HG03175 (cell line): ENCODE data around the gene EPHA2.

Source experiments
- ATAC-seq: cut with Tn5 transposase; IDR thresholded peaks from one replicate; pipeline ENCODE4 v1.9.1; 2021; ENCODE audit warnings: mild to moderate bottlenecking, moderate library complexity; ENCODE audit not compliant: unreplicated experiment

The EPHA2 gene

DNA sequence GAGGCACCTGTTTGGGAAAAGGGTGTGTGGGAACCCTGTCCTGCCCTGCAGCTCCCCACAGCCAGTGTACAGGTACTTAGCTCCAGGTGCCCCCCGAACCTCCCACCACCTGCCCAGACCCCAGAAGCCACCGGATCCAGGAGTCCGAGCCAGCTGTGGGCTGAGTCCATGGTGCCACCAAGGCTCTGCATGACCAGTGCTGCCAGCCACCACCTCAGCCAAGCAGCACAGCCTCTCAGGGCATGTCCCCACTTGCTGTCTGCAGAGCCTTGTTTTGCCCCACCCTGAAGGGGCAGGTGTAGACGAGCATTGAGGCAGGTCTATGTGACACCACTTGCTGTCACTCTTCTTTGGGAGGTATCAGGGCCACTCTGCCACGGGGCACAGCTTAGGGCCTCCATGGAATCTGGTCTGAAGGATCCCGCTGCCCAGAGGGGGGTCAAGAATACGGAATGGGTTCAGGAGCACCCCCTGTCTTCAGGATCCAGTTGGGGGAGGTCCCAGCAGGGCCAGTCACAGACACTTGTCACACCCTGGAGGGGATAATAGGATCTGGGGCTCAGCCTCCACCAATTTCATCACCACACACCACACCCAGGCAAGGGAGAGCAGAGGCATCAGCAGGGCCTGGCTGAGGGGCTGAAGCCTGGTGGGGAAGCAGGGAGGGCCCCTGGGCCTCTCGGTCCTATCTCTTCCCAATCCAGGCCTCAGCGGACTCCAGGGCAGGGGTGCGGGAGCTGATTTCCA is 28.9 kb upstream of the EPHA2 start:
- ATAC-seq: no peak

DNA sequence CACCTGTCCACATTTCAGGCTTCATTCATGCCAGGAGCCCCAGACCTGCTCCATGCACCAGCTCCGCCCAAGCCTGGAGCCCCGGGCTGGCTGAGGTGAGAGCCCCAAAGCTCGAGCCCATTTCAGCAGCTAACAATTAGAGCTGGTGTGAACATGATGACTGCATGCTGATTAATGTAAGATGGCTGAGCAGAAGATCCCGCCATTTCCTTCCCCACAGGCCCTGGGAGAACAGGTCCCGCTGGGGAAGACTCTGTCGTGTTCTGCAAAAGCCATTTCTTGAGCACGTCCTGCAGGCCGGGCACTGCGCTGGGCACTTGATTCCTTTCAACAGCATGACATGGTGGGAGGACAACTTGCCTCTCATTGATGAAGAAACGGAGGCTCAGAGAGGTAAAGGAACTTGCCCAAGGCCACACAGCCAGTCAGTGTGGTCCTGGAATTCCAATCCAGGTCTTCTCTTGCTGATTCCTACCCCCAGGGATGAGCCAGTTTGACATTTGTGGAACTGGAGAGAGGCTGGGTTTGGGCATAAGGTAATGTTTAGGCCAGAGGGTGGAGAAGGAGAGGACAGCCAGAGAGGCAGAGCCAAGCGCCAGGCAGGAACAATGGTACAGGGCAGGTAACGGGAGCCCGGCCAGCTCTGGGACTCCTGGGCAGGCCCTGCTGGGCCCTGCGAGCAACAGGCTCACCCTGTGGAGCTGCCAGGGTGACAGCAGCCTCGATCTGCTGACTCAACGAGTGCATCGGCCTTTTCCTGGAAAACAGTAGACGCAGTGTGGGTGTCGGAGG is 28.1 kb upstream of the EPHA2 start:
- no peak for ATAC-seq

DNA sequence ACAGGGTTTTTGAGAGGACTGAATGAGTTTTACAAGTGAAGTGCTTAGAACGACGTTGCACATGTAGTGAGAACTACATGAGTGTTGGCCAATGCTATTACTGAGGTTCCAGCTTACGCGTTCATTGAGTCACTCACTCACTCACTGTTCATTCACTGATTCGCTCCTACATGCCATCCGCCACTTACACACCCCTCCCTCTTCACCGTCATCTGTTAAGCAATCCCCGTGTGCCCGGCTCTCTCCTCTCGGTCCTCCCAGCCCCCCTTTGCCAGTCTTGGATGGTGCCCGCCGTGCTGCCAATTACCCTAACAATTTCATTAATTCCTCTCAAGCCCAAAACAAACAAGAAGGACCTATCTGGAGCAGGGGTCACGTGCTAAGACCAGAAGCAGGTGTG is 27.3 kb upstream of the EPHA2 start:
- no peak for ATAC-seq

DNA sequence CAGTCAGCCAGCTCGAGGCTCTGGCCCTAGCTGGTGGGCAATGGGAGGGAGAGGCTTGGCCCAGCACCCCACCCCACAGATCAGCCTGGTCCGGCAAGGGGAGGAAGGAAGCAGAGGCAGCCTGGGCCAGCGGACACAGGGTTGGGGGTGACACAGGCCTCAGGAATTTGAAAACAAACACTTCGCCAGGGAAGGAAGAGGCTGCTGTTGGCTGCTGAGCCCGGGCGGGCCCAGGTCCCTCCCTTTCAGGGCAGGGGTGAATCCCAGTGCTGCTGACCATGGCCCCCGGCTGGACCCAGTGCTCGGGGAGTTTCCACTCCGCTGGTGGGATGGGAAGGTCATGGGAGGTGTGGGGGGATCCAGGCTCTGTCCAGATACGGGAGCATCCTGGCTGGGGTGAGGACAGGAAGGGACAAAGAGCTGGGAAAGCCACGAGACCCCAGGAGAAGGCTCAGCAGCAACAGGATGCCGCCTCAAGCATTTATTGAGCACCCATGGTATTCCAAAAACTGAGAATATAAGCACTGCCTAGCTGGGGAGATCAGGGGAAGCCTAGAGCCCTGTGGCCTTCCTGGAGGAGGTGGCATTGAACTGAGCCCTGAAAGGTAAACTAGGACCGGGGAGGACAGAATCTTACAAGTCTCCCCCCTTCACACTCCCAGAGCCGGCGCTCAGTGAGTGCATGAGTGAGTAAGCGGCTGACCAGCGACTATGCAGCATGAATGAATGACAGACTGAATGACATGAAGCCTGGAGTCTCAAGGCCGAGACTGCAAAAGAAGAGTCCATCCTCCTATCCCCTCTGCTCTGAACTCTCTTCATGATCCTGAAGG is 26.2 kb upstream of the EPHA2 start:
- no peak for ATAC-seq

DNA sequence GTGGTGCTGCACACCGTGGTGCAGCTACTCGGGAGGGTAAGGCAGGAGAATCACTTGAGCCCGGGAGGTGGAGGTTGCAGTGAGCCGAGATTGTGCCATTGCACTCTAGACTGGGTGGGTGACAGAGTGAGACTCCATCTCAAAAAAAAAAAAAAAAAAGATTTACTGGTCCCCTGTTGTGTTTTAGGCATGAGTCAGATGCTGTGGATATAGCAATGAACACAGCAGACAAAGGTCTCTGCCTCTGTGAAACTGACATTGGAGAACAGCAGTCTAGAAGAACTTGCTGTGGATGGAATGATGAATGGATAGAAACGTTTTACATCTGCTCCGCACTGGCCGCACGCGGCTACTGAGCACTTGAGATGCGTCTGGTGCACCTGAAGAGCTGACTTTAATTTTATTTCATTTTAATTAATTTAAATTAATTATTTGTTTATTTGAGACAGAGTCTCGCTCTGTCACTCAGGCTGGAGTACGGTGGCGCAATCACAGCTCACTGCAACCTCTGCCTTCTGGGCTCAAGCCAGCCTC is 24.5 kb upstream of the EPHA2 start:
- no peak for ATAC-seq

DNA sequence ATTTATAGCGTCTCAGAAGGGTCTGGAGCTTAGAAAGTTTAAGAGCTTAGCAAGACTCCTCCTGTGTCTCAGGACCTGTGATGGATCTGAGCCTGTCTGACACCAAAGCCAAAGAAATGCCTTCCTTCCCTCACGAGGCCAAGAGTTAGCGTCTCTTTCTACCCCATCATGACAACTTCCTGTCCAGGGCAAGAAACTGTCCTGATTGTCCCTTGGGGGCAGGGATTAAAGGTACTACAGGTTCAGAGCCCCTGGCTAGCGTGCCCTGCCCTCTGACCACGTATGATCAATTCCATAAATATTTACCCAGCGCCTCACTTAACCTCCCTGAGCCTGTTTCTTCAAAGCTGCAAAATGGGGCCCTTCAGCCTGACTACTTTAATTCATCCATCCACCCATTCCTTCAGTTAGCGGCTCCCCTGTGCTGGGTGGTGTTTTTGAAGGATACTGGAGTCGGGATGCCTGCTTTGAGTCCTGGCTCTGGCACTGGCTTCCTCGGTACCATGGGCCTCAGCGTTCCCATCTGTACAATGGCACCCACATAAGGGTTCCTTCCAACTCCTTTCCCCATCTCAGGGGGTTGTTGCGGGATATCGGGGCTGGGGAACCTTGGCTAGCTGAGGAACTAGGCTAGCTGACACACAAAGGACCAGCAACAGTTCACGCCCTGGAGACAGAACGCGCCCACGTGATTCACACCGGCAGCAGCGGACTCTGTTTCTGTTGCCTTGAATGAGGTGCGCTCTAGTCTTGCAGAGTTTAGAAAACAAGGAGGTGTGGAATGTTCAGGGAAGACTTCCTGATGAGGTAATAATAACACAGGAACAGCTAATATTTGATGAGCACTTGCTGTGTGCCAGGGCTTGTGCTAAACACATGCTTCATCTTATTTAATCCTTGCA is 23.0 kb upstream of the EPHA2 start:
- ATAC-seq: no peak

DNA sequence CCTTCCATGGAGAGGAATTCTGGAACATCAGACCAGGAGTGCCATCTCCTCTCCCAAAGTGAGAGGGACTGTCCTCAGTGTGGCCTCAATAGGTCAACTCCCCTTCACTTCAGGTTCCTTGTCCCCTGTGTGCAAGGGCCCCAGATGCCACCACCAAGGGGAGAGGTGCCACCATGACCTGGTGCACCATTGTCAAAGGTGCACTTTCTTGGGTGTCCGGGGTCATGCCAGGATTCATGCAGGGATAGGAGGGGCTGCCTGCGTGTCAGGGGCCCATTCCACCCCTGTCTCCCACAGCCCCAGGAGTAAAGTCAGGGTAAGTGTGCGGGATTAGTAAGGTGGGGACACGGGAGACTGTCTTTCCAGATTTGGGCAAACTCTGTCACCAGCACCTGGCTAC is 21.4 kb upstream of the EPHA2 start:
- ATAC-seq: no peak

DNA sequence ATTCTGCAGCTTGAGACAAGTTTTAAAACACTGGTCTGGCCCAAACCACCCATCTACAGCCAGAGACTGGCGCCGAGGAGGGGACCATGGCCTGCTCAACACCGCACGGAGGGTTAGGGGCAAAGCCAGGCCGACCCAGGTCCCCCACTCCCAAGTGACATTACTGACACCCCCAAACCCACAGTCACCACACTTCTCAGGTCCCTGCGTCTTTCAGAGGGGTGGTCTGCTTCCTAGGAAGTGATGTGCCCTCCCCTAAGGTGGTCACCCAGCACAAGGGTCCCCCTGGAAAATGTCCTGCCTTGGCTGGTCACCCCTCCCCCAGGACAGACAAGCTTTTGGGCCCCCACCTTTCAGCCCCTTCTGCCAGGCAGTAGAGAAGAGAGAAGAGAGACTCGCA is 20.8 kb upstream of the EPHA2 start:
- ATAC-seq: no peak

DNA sequence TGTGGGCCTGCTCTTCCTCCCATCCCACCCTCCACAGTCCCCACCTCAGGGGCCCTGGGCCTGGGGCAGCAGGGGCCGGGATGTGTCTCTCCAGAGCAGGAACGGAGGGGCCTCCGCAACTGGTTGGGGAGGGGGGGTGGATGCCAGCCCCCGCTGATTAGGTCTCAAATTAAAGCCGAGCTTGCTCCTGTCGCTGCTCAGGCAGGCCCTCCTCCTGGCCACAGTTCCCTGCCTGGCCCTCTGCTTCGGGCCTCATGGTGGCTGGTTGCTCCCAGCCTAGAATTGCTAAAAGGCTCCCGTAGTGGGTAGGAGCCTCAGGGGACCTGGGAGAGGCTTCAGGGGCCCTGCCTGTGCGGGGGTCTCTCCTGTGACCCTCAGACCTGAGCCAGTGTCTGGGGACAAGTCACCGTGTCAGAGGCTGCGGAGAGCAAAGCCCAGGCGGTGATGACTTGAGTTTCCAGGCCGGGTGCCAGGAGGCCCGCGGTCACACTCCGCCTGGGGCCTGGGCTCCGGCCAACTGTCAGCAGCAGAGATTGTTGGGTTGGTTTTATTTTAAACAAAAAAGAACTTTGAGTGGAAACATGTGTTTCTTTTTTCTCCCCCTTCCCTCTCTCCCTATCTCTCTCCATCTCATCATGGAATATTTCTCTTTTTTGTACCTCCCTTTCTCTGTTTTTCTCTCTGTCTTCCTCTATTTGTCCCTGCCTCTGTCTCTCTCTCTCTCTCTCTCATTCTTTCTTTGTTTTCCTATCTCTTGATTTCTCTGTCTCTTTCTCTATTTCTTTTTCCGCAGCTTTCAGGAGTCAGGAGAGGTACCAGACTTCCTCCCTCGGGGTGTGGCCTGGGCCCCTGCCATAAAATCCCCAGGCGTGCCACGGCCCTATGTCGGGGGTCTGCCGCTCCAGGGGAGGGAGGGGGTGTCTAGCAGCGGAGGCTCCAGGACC is 20.0 kb upstream of the EPHA2 start:
- ATAC-seq: no peak

DNA sequence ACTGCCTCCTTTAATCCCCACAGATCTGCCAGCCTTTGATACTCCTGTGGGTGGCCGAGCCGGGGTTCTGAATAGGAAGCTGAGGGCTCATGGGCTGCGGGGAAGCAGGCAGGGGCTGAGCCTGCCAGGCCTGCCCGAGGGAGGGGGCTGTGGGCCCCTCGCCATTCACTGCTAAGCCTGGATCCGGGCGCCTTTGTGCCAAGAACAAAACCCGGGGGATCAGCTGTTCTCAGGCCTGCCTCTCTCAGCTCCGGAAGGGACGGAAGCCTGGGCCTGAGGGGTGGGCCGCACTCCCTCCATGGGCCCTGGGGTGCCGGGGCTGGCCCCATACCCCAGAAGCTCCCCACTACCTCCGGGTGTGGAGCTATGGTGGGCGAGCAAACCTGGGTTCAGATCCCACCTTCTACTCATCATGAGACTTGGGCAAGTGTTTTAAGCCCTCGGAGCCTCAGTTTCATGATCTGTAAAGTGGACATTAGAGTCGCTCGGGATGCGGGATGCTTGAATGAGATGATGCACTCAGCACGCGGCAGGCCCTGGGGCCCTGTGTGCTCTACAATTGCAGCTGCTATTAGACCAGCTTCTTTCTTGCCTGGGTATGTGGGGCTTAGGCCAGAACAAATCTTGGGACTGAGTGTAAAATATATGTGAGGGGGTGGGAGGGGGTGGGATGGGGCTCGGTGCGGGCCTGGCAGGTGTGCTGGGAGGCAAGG is 19.2 kb upstream of the EPHA2 start:
- no peak for ATAC-seq

DNA sequence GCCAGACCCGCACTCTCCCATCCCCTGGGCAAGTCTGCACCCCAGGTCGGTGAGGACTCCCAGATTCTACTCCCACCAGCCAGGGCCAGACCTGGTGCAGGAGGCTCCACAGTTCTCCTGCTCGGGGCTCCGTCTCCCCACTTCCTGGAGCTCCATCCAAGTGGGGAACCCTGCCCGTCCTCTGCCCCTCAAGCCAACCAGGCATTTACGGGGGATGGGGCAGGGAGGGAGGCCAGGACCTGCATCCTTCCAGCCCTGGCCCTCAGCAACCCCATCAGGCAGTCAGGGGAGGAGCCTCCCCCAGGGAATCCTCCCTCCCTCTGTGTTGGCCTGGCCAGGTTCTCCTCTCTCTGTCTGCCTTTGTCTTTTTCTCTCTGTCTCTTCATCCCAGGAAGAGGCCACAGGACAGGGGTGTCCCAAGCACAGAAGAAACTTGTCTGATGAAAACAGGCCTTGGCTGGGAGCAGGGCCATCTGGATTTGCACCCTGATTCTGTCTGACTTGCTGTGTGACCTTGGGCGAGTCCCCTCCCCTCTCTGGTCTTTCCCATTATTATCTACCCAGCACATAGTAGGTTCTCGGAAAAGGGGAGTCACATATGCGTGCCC is 18.5 kb upstream of the EPHA2 start:
- ATAC-seq: no peak

DNA sequence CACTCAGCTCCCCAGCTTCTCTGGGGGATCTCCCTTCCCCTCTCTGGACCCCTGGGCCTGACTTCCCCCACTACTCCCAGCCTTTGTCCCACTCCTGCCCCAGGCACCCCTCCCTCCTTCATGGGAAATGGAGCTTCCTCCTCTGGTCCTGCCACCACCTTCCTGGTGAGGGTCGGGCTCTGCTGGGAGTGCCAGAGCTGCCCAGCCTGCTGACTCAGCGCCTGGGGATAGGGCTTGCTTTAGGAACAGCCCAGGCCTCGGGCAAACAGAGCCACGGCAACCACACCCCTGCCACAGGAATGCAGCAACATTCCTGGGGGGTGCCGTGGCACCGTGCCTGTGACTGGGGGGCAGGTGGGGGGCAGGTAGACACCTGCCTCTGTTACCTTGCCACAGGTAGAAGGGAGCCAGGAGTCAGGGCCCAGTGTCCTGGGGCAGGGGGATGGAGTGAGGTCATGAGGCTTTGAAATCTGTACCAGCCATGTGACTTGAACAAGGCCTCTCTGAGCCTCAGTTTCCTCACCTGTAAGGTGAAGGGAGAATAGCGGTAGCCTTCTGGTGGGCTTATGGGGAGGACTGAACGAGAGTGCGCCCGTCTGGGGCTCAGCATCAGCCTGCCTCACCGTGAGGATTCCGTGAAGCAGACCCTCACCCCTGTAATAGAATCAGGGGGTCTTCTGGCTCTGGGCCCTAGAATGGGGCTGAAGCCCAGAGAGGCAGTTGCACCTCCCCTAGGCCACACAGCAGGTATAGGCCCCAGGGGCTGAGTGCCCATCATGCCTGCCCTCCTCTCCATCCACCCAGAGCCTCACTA is 17.8 kb upstream of the EPHA2 start:
- ATAC-seq: no peak

DNA sequence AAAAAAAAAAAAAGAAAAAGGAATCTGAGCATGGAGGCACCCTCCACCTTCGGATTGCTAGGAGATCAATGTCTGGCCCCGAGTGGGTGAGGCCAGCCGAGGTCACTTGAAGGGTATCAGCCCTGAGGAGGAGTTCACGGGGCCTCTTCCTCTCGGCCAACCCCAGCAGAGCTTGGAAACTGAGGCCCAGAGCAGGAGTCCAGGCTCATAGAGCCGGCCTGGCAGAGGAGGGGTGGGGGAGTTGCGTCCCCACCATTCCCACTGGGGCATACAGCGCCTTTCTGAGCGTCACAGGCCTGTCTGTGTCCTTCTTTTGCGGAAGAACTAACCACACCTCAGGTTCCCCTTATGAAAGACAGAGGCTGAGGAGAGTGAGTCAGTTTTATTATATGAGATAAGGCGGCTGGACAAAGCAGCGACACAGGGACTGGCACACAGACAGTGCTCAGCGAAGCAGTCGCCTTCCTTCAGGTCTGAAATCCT is 17.1 kb upstream of the EPHA2 start:
- ATAC-seq: no peak

DNA sequence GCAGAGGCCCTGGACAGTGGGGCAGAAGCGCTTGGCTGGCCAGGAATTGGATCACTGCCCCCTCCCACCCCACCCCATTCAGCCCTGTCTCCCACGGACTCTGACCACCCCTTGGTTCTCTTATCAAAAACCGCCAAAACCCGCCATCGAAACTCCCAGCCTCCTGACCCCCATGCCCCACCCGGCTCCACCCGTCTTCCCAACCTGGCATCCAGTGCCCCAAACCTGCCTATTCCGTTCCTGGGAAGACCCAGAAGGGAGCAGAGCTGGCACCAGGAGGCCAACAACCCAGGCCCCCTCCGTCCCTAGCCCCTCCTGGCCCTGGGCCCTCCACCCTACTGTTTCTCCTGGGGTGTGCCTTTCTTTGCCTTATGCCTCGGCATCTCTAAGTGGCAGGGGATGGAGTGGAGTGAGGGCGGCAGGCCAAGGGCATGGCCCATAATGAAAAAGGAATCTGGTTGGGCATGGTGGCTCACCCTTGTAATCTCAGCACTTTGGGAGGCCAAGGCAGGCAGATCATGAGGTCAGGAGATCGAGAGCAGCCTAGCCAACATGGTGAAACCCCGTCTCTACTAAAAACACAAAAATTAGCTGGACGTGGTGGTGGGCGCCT is 16.5 kb upstream of the EPHA2 start:
- ATAC-seq: no peak

DNA sequence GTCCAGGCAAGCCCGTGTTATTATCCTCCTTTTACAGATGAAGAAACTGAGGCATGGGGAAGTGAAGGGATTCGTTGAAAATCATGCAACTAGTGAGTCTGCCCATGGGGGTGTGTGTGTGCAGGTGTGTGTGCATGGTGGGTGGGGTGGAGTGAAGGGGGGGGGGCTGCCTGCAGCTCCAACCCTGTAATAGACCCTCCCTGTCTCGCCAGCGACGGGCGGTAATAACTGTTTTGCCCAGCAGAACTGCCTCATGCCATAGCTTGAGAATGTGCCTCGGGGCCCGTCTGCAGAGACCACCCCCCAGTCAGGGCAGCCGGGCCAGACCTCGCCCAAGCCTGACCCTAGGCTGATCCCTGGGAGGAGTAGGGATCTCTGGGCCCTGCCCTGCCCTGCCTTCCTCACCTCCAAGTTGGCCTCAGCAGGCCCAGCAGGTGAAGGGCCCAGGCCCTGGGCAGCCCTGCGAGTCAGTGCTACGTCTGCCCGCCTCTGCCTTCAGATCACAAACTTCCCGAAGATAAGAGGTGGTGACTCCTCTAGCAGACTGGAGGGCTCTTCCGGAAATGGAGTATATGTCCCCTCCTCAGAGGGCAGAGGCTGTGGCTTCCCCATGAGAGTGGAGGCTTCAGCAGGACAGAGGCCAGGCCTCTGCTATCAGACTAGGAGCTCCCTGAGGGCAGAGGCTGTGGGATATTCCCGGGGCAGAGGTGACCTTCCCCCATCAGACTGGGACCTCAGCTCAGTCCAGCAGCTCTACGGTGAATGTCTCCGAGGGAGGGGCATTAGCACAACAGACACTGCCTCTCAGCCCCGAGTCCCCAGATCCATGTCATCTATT is 15.7 kb upstream of the EPHA2 start:
- ATAC-seq: no peak

DNA sequence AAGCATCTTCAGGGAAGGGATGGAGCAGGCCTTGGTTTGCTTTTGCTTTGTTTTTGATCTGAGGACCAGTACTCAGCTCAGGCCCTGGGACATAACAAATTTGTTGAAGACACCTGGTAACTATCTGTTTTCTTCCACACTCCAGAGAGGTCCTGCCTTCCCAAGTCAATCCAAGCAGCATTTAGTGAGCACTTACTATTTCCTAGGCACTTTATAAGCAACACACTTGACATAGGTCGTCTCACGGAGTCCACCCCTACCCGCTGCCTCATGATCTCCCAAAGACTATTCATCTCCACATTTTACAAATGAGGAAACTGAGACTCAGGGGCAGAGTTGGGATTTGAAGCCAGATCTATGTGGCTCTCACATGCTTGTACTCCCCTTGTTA is 14.4 kb upstream of the EPHA2 start:
- no peak for ATAC-seq
